Measurements from ENCODE around the gene AP4E1.

AP4E1 gene

DNA sequence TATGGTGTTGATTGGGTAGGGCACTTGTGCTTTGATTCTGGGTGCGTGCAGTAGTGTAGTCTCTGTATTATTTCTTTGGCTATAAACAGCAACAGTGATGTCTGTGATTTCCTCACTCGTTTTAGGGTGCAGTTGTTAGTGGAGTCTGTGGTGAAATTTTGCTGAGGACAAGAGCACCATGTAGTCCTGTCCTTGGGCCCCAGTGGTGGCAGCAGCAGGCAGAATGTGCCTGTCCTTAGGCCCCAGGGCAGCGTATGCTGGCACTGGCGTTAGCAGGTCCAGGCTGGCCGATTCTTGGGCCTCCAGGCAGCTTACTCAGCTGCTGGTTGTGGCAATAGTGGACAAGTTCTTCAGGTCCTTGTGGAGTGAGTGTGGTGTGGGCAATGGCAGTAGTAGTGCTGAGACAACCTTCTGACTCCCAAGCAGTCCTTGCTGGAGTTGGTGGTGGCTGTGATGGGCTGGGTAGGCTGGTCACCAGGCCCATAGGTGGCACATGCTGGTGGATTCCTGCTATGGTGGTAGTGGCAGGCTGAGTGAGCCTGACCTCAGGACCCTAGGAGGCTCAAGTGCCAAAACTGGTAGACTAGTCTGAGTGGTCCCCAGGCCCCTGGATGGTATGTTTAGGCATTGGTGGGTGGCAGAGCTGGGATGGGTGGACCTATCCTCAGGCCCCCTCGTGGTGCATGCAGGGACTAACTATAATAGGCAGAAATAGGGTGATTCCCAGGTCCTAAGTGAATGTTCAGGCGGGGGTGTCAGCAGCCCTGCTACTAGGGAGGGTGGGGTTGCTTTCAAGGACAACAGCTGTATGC lies 129.9 kb downstream of the AP4E1 start:
- FAIRE-seq (no peak), DNase-seq (ENCODE audit: insufficient read length, low spot score) (no peak)
- TF ChIP-seq POLR2A (IDR thresholded peaks at IDR 0.05; ENCODE audit: low read depth, low read length), result no peak

DNA sequence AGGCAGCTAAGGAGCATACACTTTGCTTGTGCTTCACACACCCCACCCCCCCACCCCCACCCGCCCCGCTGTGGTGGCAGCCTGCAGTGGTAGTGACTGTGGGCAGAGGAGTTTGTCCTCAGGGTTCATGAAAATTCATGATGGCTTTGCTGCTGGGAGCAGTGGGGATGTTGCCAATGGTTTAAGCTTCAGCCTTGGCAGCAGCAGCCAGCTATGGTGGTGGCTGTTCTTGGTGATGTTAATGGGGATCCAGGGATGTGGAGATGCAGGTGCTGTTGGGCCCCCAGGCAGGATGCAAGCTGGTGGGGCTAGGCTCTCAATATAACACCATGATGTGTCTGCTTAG lies 130.5 kb downstream of the AP4E1 start:
- FAIRE-seq, result no peak
- no peak for TF ChIP-seq POLR2A (IDR thresholded peaks at IDR 0.05; ENCODE audit: low read depth, low read length)
- DNase-seq (ENCODE audit: insufficient read length, low spot score), result no peak

DNA sequence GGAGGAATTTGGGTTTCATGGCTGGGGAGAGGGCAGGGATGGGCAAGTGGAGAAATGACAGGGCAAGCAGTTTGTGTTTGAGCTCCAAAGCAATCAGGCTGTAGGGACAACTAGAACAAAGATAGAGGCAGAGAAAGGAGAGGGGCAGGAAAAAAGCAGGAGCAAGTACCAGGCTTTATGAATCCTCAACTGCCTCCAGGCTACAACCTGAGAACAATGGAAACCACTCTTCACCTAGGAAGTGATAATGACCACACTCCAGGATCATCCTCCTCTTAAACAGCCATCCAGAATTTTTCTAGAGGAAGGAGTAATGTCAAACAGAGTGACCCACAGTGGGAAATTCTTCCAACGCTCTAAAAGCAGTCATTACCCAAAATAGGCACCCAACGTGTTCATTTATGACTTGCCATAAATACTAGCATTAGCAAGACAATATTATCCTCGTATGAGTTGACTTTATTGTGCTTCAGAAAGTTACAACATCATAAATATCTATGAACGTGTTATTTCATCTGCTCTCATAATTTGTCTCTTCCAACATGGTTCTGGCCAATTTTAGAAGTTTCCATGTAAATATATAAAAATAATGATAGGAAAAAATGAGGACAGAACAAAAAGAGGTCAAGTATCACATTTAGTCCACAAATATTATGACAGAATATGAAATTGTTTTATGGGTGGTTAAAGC lies 135.7 kb downstream of the AP4E1 start:
- no peak for TF ChIP-seq POLR2A (IDR thresholded peaks at IDR 0.05; ENCODE audit: low read depth, low read length)
- DNase-seq (ENCODE audit: insufficient read length, low spot score) (no peak), FAIRE-seq (no peak)

DNA sequence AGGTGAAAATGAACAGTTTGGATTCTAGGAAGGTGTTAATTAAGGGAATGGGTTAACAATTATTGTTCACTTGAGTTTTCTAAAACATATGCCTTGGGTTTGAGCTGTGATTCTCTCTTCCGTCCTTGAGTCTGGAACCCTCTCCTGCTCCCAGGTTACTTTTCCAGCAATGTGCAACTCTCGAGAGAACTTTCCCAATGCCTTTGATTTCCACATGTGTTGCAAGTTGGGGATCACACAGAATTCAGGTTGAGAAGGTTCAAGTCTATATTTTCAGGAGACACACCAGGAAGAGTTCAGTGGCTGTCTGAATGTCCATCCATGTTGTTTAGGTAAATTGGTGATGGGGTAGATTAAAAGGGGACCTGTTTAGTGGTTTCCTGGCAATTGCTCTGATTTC lies 137.5 kb downstream of the AP4E1 start:
- TF ChIP-seq POLR2A (IDR thresholded peaks at IDR 0.05; ENCODE audit: low read depth, low read length), result no peak
- FAIRE-seq (no peak), DNase-seq (ENCODE audit: insufficient read length, low spot score) (no peak)

DNA sequence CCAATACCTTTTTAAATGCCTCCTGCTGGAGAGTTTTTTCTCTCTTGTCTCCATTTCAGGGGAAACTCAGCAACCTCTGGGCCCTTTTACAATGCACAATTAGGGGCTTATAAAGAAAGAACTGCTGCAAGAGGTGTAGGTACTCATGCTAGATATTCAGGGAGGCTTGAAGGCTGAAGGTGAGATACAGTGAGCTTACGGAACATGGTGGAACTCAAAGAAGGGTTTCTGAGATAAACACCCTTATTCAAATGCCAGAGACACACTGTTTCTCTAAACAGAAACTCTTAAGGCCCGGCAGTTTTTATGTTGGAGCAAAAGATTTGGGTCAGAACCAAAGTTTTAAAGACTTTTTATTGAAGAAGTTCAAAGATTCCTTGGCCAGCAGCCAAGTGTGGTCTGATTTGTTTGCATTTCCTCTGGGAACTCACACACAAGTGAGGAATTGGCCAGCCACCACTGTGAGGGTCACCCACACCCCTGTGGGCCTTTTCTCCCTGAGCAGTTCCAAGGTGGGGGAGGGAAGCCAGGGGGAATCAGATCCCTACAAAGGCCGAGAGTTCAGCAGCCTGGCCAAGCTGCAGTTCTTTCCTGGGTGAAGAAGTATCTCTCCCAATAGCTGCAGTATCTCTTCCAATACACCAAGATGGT lies 138.4 kb downstream of the AP4E1 start:
- TF ChIP-seq POLR2A (IDR thresholded peaks at IDR 0.05; ENCODE audit: low read depth, low read length), result no peak
- FAIRE-seq, result no peak
- DNase-seq (ENCODE audit: insufficient read length, low spot score), result no peak

DNA sequence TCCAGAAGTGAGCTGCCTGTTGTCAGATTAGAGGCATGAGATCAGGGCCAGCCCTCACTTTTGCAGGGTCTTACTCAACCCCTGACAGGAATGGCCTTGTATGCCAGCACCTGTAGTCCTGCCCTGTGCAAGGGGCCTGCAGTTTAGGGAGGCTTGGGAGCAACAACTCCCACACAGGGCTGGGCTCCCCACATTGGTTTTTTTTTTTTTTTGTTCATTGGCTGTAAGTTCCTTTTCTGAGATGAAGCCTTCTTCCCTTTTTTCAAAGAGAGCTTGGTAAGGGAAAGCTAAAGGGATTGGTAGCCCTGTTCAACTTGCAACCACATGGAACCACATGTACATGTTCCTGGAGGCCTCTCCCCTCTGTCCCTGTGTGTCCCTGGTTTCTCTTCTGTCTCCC lies 139.8 kb downstream of the AP4E1 start:
- TF ChIP-seq POLR2A (IDR thresholded peaks at IDR 0.05; ENCODE audit: low read depth, low read length), result no peak
- FAIRE-seq, result no peak

DNA sequence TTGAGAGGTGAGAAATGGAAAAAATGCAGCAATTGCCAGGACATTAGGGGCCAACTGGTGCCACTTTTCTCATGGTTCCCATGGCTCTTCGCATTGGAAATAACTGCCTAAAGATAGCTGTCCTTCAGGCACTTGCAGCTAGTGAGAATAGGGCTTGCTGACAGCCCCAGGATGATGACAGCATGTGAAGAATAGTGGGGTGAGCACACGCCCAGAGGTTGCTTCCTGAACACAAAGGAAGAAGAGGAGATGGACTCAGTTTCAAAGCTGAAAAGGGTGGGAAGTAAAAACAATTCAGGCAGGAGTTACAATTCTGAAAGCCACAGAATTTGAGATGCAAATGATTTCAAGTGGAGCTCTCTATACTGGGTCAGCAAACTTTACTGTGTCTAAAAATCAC lies 140.6 kb downstream of the AP4E1 start:
- no peak for TF ChIP-seq POLR2A (IDR thresholded peaks at IDR 0.05; ENCODE audit: low read depth, low read length)
- DNase-seq (ENCODE audit: insufficient read length, low spot score), result no peak
- FAIRE-seq, result no peak

More for the DNA sequence above, 139.8 kb downstream of the AP4E1 start:
- no peak for DNase-seq (ENCODE audit: insufficient read length, low spot score)

DNA sequence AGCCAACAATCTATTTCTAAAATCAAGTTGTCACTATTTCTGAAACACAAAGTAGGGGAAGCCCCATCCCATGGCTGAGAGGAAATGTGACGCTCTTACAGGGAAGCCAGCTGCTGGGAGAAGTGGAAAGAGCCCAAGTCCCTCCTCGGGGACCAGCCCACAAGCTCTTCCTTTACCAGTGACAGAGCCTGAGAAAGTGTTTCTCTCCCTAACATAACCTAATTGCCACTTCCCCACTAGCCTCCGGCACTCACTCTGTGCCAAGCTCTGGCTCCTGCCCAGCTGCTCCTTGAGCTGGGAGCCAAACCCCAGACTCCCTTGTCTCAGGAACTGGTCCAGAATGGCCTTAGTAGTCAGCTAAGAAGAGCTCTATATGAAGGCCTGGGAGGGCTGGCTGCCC lies 143.3 kb downstream of the AP4E1 start:
- TF ChIP-seq POLR2A (IDR thresholded peaks at IDR 0.05; ENCODE audit: low read depth, low read length), result no peak
- FAIRE-seq (no peak), DNase-seq (ENCODE audit: insufficient read length, low spot score) (no peak)

DNA sequence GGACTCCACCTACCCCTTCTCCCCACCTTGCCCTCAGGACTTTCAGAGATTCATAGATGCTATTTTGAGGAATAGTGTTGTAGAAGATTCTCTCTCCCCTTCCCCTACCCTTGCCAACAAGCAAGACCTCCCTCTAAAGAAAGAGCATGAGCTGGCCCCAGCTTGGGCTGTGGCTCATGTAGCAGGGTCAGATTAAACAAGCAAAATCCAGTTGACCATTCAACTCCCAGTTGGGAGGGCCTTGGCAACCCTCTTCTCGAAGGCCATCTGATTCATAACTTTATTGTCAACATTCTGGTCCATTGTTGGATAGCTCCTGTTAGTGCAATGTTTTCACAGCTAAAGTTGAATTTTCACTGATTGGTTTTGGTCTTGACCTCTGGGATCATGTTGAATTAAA lies 145.1 kb downstream of the AP4E1 start:
- FAIRE-seq (no peak), DNase-seq (ENCODE audit: insufficient read length, low spot score) (no peak)
- TF ChIP-seq POLR2A (IDR thresholded peaks at IDR 0.05; ENCODE audit: low read depth, low read length), result no peak

DNA sequence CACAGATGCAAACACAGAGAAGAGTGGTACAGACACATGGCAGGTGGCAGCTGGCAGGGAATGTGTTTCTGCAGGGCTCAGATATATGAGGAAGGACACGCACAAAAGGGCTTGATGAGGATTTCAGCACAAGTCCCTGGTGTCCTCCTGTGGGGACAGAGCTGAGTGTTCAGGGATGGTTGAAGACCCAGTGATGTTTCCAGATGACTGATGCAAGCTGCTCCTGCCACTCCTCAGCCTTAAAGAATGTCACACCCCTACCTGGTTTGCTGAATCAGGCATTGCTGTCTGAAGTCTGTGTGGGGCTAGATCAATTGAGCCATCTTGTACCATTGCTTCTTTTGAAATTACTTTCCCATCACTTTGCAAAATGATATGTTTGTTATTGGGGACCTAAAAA lies 146.1 kb downstream of the AP4E1 start:
- no peak for TF ChIP-seq POLR2A (IDR thresholded peaks at IDR 0.05; ENCODE audit: low read depth, low read length)
- DNase-seq (ENCODE audit: insufficient read length, low spot score) (no peak), FAIRE-seq (no peak)
